OCI-LY1 (cell line): ENCODE data around the gene S1PR4.

Experiments
- EZH2 ChIP-seq: fragments of 200-600 bp; sonication (generic), shearing (Covaris generic); IDR thresholded peaks from 2 replicates; pipeline ENCODE4 v1.8.0; 2017; ENCODE audit warnings: borderline replicate concordance, mixed run types, mild to moderate bottlenecking, antibody characterized with exemption, low read length, moderate library complexity, mixed read lengths
- TF ChIP-seq, protein P1 (sequence below): fragments of 200-600 bp; sonication (generic), shearing (Covaris generic); IDR thresholded peaks from 2 replicates; pipeline ENCODE4 v1.5.1; 2017; ENCODE audit warnings: mild to moderate bottlenecking, antibody characterized with exemption, low read length, moderate library complexity, mixed read lengths

DNA sequence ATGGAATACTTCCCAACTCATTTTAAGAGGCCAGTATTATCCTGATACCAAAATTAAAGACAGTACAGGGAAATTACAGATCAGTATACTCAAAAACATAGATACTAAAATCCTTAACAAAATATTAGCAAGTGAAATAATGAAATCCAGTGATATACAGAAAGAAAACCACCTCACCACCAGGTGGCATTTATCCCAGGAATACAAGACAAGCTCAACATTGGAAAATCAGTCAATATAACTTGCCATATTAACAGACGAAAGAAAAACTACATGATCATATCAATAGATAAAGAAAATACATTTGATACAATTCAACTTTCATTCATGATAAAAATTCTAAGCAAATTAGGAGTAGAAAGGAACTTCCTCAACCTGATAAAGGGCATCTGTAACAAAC is 49.5 kb upstream of the S1PR4 start:
- TF ChIP-seq, protein P1, sequence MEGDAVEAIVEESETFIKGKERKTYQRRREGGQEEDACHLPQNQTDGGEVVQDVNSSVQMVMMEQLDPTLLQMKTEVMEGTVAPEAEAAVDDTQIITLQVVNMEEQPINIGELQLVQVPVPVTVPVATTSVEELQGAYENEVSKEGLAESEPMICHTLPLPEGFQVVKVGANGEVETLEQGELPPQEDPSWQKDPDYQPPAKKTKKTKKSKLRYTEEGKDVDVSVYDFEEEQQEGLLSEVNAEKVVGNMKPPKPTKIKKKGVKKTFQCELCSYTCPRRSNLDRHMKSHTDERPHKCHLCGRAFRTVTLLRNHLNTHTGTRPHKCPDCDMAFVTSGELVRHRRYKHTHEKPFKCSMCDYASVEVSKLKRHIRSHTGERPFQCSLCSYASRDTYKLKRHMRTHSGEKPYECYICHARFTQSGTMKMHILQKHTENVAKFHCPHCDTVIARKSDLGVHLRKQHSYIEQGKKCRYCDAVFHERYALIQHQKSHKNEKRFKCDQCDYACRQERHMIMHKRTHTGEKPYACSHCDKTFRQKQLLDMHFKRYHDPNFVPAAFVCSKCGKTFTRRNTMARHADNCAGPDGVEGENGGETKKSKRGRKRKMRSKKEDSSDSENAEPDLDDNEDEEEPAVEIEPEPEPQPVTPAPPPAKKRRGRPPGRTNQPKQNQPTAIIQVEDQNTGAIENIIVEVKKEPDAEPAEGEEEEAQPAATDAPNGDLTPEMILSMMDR: peak; percentile 35; the same call in 1 of the 2 replicates
- no peak for TF ChIP-seq EZH2
